SU-DHL-6 (cell line): ENCODE data around the gene C19orf33.

Source experiments
- H2AFZ ChIP-seq: fragments of 200-600 bp; sonication (generic); 2 replicates; pipeline ENCODE4 v1.6.1; 2014; ENCODE audit warnings: low read depth, mild to moderate bottlenecking, moderate library complexity, mixed read lengths, antibody characterized with exemption, low read length; ENCODE audit not compliant: severe bottlenecking
- H3F3A ChIP-seq: fragments of 200-600 bp; shearing (Covaris generic); 2 replicates; pipeline ENCODE4 v1.6.0; 2016; ENCODE audit warnings: antibody characterized with exemption, mild to moderate bottlenecking; ENCODE audit not compliant: insufficient read depth
- H3K27ac ChIP-seq: fragments of 200-600 bp; sonication (generic); 2 replicates; pipeline ENCODE4 v1.5.1; 2016; ENCODE audit warnings: low read depth, mild to moderate bottlenecking, low read length, moderate library complexity, mixed read lengths
- H3K27me3 ChIP-seq: fragments of 200-600 bp; sonication (generic), shearing (Covaris generic); 2 replicates; pipeline ENCODE4 v1.6.0; 2014; ENCODE audit warnings: mild to moderate bottlenecking, low read length
- H3K36me3 ChIP-seq: fragments of 200-600 bp; sonication (generic); 2 replicates; pipeline ENCODE4 v1.6.1; 2014; ENCODE audit warnings: mild to moderate bottlenecking, low read length, mixed read lengths
- H3K4me2 ChIP-seq: fragments of 300-600, 200-600 bp; shearing (Covaris generic), sonication (generic); 2 replicates; pipeline ENCODE4 v1.6.0; 2014; ENCODE audit warnings: low read length, low read depth, mild to moderate bottlenecking; ENCODE audit not compliant: poor library complexity, severe bottlenecking
- H3K4me3 ChIP-seq: fragments of 200-600 bp; sonication (generic); 2 replicates; pipeline ENCODE4 v1.5.1; 2014; ENCODE audit warnings: antibody characterized with exemption, low read length, mild to moderate bottlenecking, mixed read lengths; ENCODE audit not compliant: insufficient read depth, poor library complexity, severe bottlenecking
- H3K79me2 ChIP-seq: fragments of 200-600 bp; sonication (generic); 2 replicates; pipeline ENCODE4 v1.6.1; 2014; ENCODE audit warnings: mild to moderate bottlenecking, low read length, moderate library complexity; ENCODE audit not compliant: insufficient read depth
- H3K9ac ChIP-seq: fragments of 200-600 bp; sonication (generic); 2 replicates; pipeline ENCODE4 v1.7.0; 2014; ENCODE audit warnings: mild to moderate bottlenecking, low read length
- H3K9me2 ChIP-seq: fragments of 200-600 bp; sonication (generic); replicated peaks from 2 replicates; pipeline ENCODE4 v1.6.1; 2014; ENCODE audit warnings: low read length; ENCODE audit not compliant: insufficient read depth
- H3K9me3 ChIP-seq: fragments of 200-600 bp; sonication (generic); 2 replicates; pipeline ENCODE4 v1.6.1; 2014; ENCODE audit warnings: low read length, mixed read lengths; ENCODE audit not compliant: insufficient read depth
- H4K20me1 ChIP-seq: fragments of 200-600 bp; sonication (generic); 2 replicates; pipeline ENCODE4 v1.6.1; 2014; ENCODE audit warnings: low read depth, mild to moderate bottlenecking, antibody characterized with exemption, low read length, moderate library complexity, mixed read lengths
- EZH2phosphoT487 ChIP-seq: fragments of 200-600 bp; sonication (generic), shearing (Covaris generic); conservative IDR thresholded peaks from 2 replicates; pipeline ENCODE4 v1.6.1; 2018; ENCODE audit warnings: mild to moderate bottlenecking, antibody characterized with exemption, low read length, moderate library complexity, mixed read lengths
- TF ChIP-seq, protein P1 (sequence below): fragments of 200-600 bp; sonication (generic); IDR thresholded peaks from one replicate; pipeline ENCODE4 v1.5.1; 2017; ENCODE audit warnings: antibody characterized with exemption, mild to moderate bottlenecking, low read length, moderate library complexity; ENCODE audit not compliant: insufficient read depth, poor library complexity, severe bottlenecking

Gene C19orf33

DNA sequence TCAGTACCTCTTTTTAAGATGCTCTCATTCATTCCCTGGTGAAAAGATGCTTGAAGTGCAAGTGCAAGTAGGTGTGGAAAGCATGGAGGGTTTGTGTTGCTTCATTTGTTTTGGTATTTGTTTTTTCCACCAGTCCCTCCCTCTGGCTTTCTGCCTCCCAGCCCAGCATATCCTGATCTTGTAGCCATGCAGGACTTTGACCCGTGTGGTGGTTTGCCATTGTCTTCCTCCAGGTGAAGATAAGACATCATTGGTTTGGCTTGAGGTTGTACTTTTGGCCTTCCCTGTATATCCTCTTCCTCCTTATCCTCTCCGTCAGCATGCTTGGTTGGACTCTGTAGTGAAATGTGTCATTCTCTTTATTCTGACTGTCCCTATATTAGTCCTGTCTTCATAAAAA, 30.6 kb upstream of the C19orf33 start:
- Histone ChIP-seq H2AFZ (no peak overlapping the region), H3K4me2 (no peak overlapping the region), H3K79me2 (no peaks in the 10 kb centered on the region), H3K36me3 (no peaks in the 10 kb centered on the region), H3K9me3 (no peaks in the 10 kb centered on the region), H3K9ac (no peak overlapping the region), H3K4me3 (no peak overlapping the region), H3K9me2 (no peaks in the 10 kb centered on the region), H3F3A (no peaks in the 10 kb centered on the region), H3K27me3 (no peaks in the 10 kb centered on the region), H3K27ac (no peak overlapping the region), H4K20me1 (no peaks in the 10 kb centered on the region)
- TF ChIP-seq EZH2phosphoT487, result no peak
- TF ChIP-seq, protein P1, sequence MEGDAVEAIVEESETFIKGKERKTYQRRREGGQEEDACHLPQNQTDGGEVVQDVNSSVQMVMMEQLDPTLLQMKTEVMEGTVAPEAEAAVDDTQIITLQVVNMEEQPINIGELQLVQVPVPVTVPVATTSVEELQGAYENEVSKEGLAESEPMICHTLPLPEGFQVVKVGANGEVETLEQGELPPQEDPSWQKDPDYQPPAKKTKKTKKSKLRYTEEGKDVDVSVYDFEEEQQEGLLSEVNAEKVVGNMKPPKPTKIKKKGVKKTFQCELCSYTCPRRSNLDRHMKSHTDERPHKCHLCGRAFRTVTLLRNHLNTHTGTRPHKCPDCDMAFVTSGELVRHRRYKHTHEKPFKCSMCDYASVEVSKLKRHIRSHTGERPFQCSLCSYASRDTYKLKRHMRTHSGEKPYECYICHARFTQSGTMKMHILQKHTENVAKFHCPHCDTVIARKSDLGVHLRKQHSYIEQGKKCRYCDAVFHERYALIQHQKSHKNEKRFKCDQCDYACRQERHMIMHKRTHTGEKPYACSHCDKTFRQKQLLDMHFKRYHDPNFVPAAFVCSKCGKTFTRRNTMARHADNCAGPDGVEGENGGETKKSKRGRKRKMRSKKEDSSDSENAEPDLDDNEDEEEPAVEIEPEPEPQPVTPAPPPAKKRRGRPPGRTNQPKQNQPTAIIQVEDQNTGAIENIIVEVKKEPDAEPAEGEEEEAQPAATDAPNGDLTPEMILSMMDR, result no peak

DNA sequence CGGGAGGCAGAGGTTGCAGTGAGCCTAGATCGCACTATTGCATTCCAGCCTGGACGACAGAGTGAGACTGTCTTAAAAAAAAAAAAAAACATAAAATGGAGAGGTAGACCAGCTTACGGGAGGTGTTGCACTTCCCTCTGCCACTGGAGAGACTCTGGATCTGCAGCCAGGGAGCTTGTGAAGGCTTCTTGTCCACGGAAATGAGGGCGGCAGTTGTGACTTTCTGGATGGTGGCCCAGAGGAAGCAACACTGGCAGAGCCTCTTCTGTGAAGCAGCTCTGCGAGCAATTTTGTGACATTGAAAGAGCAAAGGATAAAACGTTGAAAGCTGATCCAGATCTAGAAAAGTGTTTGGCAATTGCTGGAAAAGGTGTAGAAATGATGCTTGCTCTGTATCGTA, 29.3 kb upstream of the C19orf33 start:
- TF ChIP-seq, protein P1, result no peak
- TF ChIP-seq EZH2phosphoT487, result no peak
- Histone ChIP-seq H4K20me1 (no peaks in the 10 kb centered on the region), H3K79me2 (no peaks in the 10 kb centered on the region), H3F3A (no peaks in the 10 kb centered on the region), H3K36me3 (no peaks in the 10 kb centered on the region), H3K4me3 (no peak overlapping the region), H3K27me3 (no peaks in the 10 kb centered on the region), H3K9ac (no peak overlapping the region), H3K9me2 (no peaks in the 10 kb centered on the region), H3K9me3 (no peaks in the 10 kb centered on the region), H2AFZ (no peak overlapping the region), H3K27ac (no peak overlapping the region), H3K4me2 (no peak overlapping the region)

DNA sequence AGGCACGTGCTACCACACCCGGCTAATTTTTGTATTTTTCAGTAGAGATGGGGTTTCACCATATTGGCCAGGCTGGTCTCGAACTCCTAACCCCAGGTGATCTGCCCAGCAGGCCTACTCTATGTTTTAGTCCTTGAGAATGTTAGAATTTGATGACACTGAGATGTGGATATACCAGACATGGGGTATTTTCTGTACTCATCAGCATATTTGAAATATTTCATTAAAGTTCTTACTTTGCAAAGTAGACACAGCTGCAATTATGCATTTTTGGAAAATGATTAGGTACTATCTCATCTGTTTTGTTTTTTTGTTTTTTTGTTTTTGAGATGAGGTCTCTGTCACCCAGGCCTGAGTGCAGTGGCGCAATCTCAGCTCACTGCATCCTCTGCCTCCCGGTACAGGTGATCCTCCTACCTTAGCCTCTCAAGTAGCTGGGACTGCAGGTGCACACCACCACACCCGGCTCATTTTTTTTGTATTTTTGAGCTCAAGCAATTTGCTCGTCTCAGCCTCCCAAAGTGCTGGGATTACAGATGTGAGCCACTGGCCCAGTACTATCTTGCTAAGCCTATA, 27.0 kb upstream of the C19orf33 start:
- Histone ChIP-seq H3K4me2 (no peak overlapping the region), H3F3A (no peaks in the 10 kb centered on the region)
- no peak for TF ChIP-seq EZH2phosphoT487
- TF ChIP-seq, protein P1, result no peak

DNA sequence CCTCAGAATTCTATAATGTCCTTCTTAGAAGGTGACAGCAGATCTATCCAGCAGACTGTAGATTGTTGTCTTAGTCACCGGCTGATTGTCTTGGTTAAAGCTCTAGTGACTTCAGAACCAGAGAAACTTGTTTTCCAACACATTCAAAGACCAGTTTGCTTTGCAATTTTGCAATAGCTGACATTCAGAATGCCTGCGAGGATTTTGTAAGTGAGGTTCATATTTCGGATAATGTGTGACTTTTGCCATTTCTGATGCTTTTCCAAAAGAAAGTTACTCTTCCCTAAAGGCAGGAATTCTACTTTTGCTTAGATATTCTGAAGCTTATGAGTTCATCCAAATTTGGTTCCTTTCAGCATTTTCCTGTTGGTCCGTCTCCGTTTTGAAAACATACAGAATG, 26.5 kb upstream of the C19orf33 start:
- Histone ChIP-seq H3K36me3 (no peaks in the 10 kb centered on the region), H3K4me3 (no peak overlapping the region), H3F3A (no peaks in the 10 kb centered on the region), H3K9ac (no peak overlapping the region), H3K9me3 (no peaks in the 10 kb centered on the region), H4K20me1 (no peaks in the 10 kb centered on the region), H3K27me3 (no peaks in the 10 kb centered on the region), H3K9me2 (no peaks in the 10 kb centered on the region), H3K27ac (no peak overlapping the region), H3K79me2 (no peaks in the 10 kb centered on the region), H3K4me2 (no peak overlapping the region), H2AFZ (no peak overlapping the region)
- no peak for TF ChIP-seq EZH2phosphoT487
- TF ChIP-seq, protein P1, result no peak

More for the DNA sequence above, 27.0 kb upstream of the C19orf33 start:
- no peaks in the 10 kb centered on the region for H3K27me3 ChIP-seq
- no peaks in the 10 kb centered on the region for H3K9me2 ChIP-seq
- no peak overlapping the region for H3K4me3 ChIP-seq
- no peaks in the 10 kb centered on the region for H4K20me1 ChIP-seq
- H3K79me2 ChIP-seq, result no peaks in the 10 kb centered on the region
- no peak overlapping the region for H3K27ac ChIP-seq
- no peaks in the 10 kb centered on the region for H3K36me3 ChIP-seq
- no peaks in the 10 kb centered on the region for H3K9me3 ChIP-seq
- H3K9ac ChIP-seq, result no peak overlapping the region
- H2AFZ ChIP-seq, result no peak overlapping the region
